ENCODE results near the gene VTN.
A peak's percentile ranks its signal among the peaks of the same experiment; 100 is the strongest.

VTN gene

GRCh38 chr17:28368306-28368831, 1.7 kb downstream of the VTN start:
- DNase-seq, result no peak

GRCh38 chr17:28367641-28368305, 2.3 kb downstream of the VTN start:
- no peak for DNase-seq

GRCh38 chr17:28366605-28367004, 3.5 kb downstream of the VTN start:
- no peak for DNase-seq

GRCh38 chr17:28365487-28365886, 4.6 kb downstream of the VTN start:
- DNase-seq, result no peak

GRCh38 chr17:28364665-28365363, 5.3 kb downstream of the VTN start, which contains the start of gene SEBOX:
Gene SEBOX, minus strand, starts transcription at chr17:28365199. Its CDS starts 48 bp downstream, at chr17:28365151.
- DNase-seq, result no peak

GRCh38 chr17:28363776-28364650, 6.1 kb downstream of the VTN start:
- no peak for DNase-seq

- DNase-seq, result no peak
Measured at GRCh38 chr17:28363186-28363585, 6.9 kb downstream of the VTN start.

- DNase-seq, result no peak
Measured at GRCh38 chr17:28357901-28358197, 12.3 kb downstream of the VTN start.

- peak; percentile 80 for DNase-seq
Measured at GRCh38 chr17:28357061-28357900, 12.8 kb downstream of the VTN start, which contains the start of gene POLDIP2. Gene POLDIP2, minus strand, starts transcription at chr17:28357527. Its CDS starts 79 bp downstream, at chr17:28357448.

GRCh38 chr17:28350271-28350670, 19.8 kb downstream of the VTN start:
- DNase-seq, result no peak

GRCh38 chr17:28348979-28349378, 21.1 kb downstream of the VTN start:
- DNase-seq, result no peak

- no peak for DNase-seq
Measured at GRCh38 chr17:28347261-28347891, 22.7 kb downstream of the VTN start.

GRCh38 chr17:28346746-28347246, 23.3 kb downstream of the VTN start:
- no peak for DNase-seq

- DNase-seq, result no peak
Measured at GRCh38 chr17:28346199-28346580, 23.9 kb downstream of the VTN start.

GRCh38 chr17:28345419-28346198, 24.5 kb downstream of the VTN start:
- no peak for DNase-seq

GRCh38 chr17:28344435-28344901, 25.6 kb downstream of the VTN start:
- DNase-seq, result no peak

GRCh38 chr17:28344011-28344410, 26.1 kb downstream of the VTN start:
- DNase-seq, result no peak

GRCh38 chr17:28343491-28343932, 26.6 kb downstream of the VTN start:
- no peak for DNase-seq

- no peak for DNase-seq
Measured at GRCh38 chr17:28342313-28342712, 27.8 kb downstream of the VTN start.

- DNase-seq, result no peak
Measured at GRCh38 chr17:28341516-28341915, 28.6 kb downstream of the VTN start.

GRCh38 chr17:28340374-28340773, 29.7 kb downstream of the VTN start:
- DNase-seq, result no peak

All from NCI-H2227 treated with DMSO at 0.1 percent for 48 hours (cell line).